Left ventricle myocardium inferior (tissue), 1 donor: Measurements from ENCODE around the gene NDUFS1. TPM values are rescaled to one million over a fixed set of nuclear protein-coding genes. Genes with fewer than 3 reads are reported as not detected.
A peak's percentile ranks its signal among the peaks of the same experiment; 100 is the strongest.

Experiments used
- DNase-seq: peaks from one replicate; pipeline ENCODE4 v3.0.0-alpha.2; 2020
- H3K27ac ChIP-seq: fragments of 200-600 bp; replicated peaks from 2 replicates; pipeline ENCODE4 v1.8.0; 2021
- H3K27me3 ChIP-seq: fragments of 200-600 bp; 2 replicates; pipeline ENCODE4 v1.8.0; 2021; ENCODE audit warnings: low read depth
- H3K36me3 ChIP-seq: fragments of 200-600 bp; 2 replicates; pipeline ENCODE4 v1.8.0; 2021
- H3K4me1 ChIP-seq: fragments of 200-600 bp; 2 replicates; pipeline ENCODE4 v1.8.0; 2021
- H3K4me3 ChIP-seq: fragments of 200-600 bp; 2 replicates; pipeline ENCODE4 v1.8.0; 2021; ENCODE audit warnings: mild to moderate bottlenecking, moderate library complexity
- H3K9me3 ChIP-seq: fragments of 200-600 bp; replicated peaks from 2 replicates; pipeline ENCODE4 v1.8.0; 2021
- intact Hi-C: fragments of 100-400 bp; cut with micrococcal nuclease; formaldehyde crosslinking; loops from one replicate; pipeline ENCODE4 v1.11.0; 2022
- total RNA-seq: library from RNA; stranded (reverse); fragmentation: NEBNext Ultra II Directional; extraction: Animal tissue kit (Norgen Biotek cat#: 25700); gene quantifications from one replicate; pipeline ENCODE4 v1.2.1, GENCODE V29; 2021
- TF ChIP-seq, protein P1 (sequence below): fragments of 200-600 bp; IDR thresholded peaks from 2 replicates; pipeline ENCODE4 v1.8.0; 2021; ENCODE audit warnings: antibody characterized with exemption, mild to moderate bottlenecking, borderline replicate concordance
- donor health status: DM: no; HTN: yes; CAD: no; lungs with severe emphysema.

Gene NDUFS1
- total RNA-seq, 1 donor from 2014 or later, result 486 TPM

DNA sequence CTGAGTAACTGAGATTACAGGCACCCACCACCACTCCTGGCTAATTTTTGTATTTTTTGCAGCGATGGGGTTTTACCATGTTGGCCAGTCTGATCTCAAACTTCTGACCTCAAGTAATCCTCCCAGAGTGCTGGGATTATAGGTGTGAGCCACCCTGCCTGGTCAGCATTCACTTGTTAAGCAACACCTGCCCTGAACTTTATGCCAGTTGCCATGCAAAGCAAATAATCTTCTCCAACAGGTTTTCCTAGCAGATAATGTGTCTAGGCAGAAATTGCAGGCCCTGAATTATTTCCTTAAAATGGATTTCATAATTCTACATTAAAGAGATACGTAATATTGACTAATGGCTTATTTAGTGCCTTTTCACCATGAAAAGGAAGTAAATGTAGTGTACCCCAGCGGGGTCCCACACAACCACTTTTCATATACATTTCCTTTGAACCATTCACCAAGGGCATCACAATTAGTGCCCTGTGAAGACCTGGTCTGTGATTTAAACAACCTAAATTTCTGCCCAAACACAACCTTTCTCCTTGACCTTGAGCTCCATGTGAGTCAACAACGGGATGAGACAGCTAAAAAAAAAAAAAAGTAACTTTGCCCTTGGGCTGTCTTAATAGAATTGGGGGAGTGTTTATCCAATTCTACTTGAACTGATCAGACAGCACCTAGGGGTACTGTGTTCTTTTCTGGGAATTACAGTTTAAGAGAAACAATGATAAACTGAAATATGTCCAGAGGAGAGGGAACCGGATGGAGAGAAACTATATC, 42.0 kb upstream of the NDUFS1 start:
- no peak overlapping the region for H3K27ac ChIP-seq
- TF ChIP-seq, protein P1, sequence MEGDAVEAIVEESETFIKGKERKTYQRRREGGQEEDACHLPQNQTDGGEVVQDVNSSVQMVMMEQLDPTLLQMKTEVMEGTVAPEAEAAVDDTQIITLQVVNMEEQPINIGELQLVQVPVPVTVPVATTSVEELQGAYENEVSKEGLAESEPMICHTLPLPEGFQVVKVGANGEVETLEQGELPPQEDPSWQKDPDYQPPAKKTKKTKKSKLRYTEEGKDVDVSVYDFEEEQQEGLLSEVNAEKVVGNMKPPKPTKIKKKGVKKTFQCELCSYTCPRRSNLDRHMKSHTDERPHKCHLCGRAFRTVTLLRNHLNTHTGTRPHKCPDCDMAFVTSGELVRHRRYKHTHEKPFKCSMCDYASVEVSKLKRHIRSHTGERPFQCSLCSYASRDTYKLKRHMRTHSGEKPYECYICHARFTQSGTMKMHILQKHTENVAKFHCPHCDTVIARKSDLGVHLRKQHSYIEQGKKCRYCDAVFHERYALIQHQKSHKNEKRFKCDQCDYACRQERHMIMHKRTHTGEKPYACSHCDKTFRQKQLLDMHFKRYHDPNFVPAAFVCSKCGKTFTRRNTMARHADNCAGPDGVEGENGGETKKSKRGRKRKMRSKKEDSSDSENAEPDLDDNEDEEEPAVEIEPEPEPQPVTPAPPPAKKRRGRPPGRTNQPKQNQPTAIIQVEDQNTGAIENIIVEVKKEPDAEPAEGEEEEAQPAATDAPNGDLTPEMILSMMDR, result no peak
- H3K4me1 ChIP-seq, result no peaks in the 10 kb centered on the region
- no peaks in the 10 kb centered on the region for H3K9me3 ChIP-seq
- peaks cover 13% of the 10 kb centered on the region for H3K27me3 ChIP-seq
- no peaks in the 10 kb centered on the region for H3K36me3 ChIP-seq
- intact Hi-C loops, result no loop called here
- no peak overlapping the region for H3K4me3 ChIP-seq
- DNase-seq, result no peak

DNA sequence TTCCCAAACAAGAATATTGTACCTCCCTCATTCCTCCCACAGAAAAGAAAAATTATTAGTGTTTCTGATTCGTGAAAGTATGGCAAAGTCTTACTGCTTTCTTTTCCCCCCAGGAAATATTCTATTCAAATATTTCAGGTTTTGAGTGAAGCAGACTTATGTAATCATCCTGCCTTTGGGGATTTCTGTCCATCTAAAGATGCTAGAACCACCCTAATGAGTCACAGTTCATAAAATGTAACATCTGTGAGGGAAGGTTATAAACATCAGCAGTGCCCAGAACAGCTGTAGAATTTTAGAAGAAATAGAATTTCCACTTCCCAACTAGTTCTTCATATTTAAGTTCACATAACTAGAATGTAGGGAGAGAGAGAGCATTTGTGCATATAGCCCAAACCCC, 39.4 kb upstream of the NDUFS1 start:
- intact Hi-C loops, result no loop called here

DNA sequence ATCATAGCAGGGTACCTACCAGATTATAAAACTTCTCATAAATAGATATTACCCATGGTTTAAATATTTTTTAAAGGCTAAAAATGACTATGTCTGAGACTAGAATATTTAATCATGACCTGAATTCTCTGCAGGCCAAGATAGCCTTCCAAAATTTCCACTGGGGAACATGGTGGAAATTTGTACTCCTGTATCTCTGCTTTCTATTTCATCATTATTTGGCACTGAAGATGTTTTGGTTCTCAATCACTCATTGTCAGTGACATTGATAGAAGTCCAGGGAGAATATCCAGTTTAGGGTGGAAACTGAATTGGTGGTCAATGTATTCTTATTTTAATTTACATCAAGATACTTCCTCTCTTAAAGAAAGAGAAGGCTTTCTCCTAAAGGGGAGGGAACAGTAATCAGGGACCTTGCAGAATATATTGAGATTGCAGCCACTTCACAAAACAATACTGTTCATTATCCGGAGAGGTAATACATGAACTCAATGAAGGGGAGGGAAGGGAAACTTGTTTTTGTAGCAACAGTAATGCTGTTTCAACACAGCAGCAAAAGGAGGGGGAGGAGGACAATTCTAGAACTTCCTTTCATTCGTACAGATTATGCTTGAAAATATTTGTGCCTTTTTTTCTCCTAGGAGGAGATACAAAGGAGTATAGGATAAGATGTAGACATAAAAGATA, 34.6 kb upstream of the NDUFS1 start:
- Histone ChIP-seq H3K4me1 (no peaks in the 10 kb centered on the region), H3K9me3 (no peaks in the 10 kb centered on the region), H3K27me3 (peaks cover 21% of the 10 kb centered on the region), H3K27ac (peak overlapping the region; percentile 42), H3K4me3 (no peak overlapping the region), H3K36me3 (no peaks in the 10 kb centered on the region)
- TF ChIP-seq, protein P1, result no peak
- no peak for DNase-seq
- intact Hi-C loops, result no loop called here

More for the DNA sequence above, 39.4 kb upstream of the NDUFS1 start:
- no peaks in the 10 kb centered on the region for H3K4me1 ChIP-seq
- H3K9me3 ChIP-seq, result no peaks in the 10 kb centered on the region
- no peak overlapping the region for H3K4me3 ChIP-seq
- DNase-seq, result no peak
- H3K27ac ChIP-seq, result peak overlapping the region; percentile 39
- H3K27me3 ChIP-seq, result peaks cover 19% of the 10 kb centered on the region
- H3K36me3 ChIP-seq, result no peaks in the 10 kb centered on the region
- TF ChIP-seq, protein P1, result no peak

DNA sequence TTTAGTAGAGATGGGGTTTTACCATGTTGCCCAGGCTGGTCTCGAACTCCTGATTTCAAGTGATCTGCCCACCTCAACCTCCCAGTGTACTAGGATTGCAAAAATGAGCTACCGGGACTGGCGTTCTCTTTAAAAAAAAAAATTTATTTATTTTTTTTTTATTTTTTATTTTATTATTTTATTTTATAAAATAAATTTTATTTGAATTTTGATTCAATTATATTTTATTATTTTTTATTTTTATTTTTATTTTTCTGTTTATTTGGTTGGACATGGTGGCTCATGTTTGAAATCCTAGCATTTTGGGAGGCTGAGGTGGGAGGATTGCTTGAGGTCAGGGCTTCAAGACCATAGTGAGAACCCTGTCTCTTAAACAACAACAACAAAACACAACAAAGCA, 32.9 kb upstream of the NDUFS1 start:
- Histone ChIP-seq H3K4me3 (no peak overlapping the region), H3K36me3 (no peaks in the 10 kb centered on the region), H3K9me3 (no peaks in the 10 kb centered on the region), H3K27me3 (peaks cover 14% of the 10 kb centered on the region), H3K27ac (no peak overlapping the region), H3K4me1 (no peaks in the 10 kb centered on the region)
- DNase-seq, result no peak
- TF ChIP-seq, protein P1, result no peak
- intact Hi-C loops, result no loop called here

DNA sequence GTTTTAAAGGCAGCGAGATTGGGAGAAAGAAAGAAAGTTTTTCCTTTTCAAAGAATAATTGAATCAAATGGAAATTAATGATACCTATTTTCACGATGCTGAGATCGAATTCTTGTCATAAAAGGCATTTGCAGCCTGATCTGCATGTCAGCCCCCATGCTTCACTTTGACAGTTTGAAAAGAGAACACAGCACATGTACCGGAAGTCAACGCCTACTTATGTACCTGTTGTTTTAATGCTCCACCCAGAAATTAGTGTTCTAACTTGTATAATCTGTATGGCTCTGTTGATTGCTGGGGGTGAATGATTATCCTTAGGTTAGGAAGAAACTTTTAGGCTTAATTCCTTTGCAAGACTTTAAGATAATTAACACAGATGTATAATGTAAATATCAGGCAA, 31.4 kb upstream of the NDUFS1 start:
- DNase-seq, result no peak
- no peaks in the 10 kb centered on the region for H3K4me1 ChIP-seq
- H3K4me3 ChIP-seq, result no peak overlapping the region
- no peaks in the 10 kb centered on the region for H3K36me3 ChIP-seq
- H3K27me3 ChIP-seq, result peaks cover 8% of the 10 kb centered on the region
- TF ChIP-seq, protein P1, result no peak
- H3K9me3 ChIP-seq, result no peaks in the 10 kb centered on the region
- intact Hi-C loops, result no loop called here
- H3K27ac ChIP-seq, result no peak overlapping the region
